PC-3 (cell line): ENCODE data around the gene ATG9A. TPM values are rescaled to one million over a fixed set of nuclear protein-coding genes. Genes with fewer than 3 reads are reported as not detected.
"Not testable (repeated sequence)": the region's sequence is repeated elsewhere in the genome, so short reads cannot be mapped to it uniquely, and the experiment has no call there.

Experiments used
- ATAC-seq: fragments of 200-7000 bp; cut with Tn5 transposase; 2 replicates; pipeline ENCODE4 v1.9.1; 2020; ENCODE audit warnings: mild to moderate bottlenecking, moderate library complexity
- BruUV-seq: library from RNA; stranded (reverse); fragments of 400-500 nt; replicated peaks from 2 replicates; lab custom pipeline; 2021; lab: Mats Ljungman, UMichigan
- CTCF ChIA-PET: fragments of 300-600 bp; sonication (Branson Sonifier 250); formaldehyde crosslinking; loops from one replicate; lab custom pipeline; 2022; ENCODE audit warnings: antibody characterized with exemption; lab: Charles Lee
- POLR2A ChIA-PET: fragments of 300-600 bp; sonication (Branson Sonifier 250); formaldehyde crosslinking; loops from one replicate; lab custom pipeline; 2022; ENCODE audit warnings: antibody characterized with exemption; ENCODE audit not compliant: unreplicated experiment; lab: Charles Lee
- DNase-seq: peaks from one replicate; pipeline ENCODE4 v3.0.0-alpha.2; 2015
- H2AFZ ChIP-seq: fragments of 300-600 bp; sonication (generic); 2 replicates; pipeline ENCODE4 v1.6.0; 2016; ENCODE audit warnings: antibody characterized with exemption, low read length
- H3F3A ChIP-seq: fragments of 300-600 bp; sonication (generic); one replicate; pipeline ENCODE4 v1.6.0; 2017; ENCODE audit warnings: antibody characterized with exemption, low read length, control low read depth, mild to moderate bottlenecking; ENCODE audit not compliant: unreplicated experiment
- H3K27ac ChIP-seq: fragments of 300-600 bp; sonication (generic); 2 replicates; pipeline ENCODE4 v1.5.1; 2016; ENCODE audit warnings: mild to moderate bottlenecking, low read length
- H3K27me3 ChIP-seq: fragments of 300-600 bp; sonication (generic); 2 replicates; pipeline ENCODE4 v1.6.1; 2016; ENCODE audit warnings: low read length, mixed read lengths
- H3K36me3 ChIP-seq: fragments of 300-600 bp; sonication (generic); 2 replicates; pipeline ENCODE4 v1.6.1; 2016; ENCODE audit warnings: low read depth, mixed run types, low read length, mixed read lengths
- H3K4me1 ChIP-seq: fragments of 300-600 bp; sonication (generic); 2 replicates; pipeline ENCODE4 v1.5.1; 2016; ENCODE audit warnings: low read length; ENCODE audit not compliant: insufficient read depth
- H3K4me2 ChIP-seq: fragments of 300-600 bp; sonication (generic); 2 replicates; pipeline ENCODE4 v1.6.0; 2016; ENCODE audit warnings: low read length
- H3K4me3 ChIP-seq: fragments of 300-600 bp; sonication (generic); 2 replicates; pipeline ENCODE4 v1.5.1; 2016; ENCODE audit warnings: mild to moderate bottlenecking, low read length, mixed read lengths
- H3K79me2 ChIP-seq: fragments of 300-600 bp; sonication (generic); 2 replicates; pipeline ENCODE4 v1.6.1; 2017; ENCODE audit warnings: low read length, mixed read lengths
- H3K9ac ChIP-seq: fragments of 300-600 bp; sonication (generic); 2 replicates; pipeline ENCODE4 v1.6.0; 2016; ENCODE audit warnings: mild to moderate bottlenecking, low read length
- H3K9me2 ChIP-seq: fragments of 300-600 bp; sonication (generic); replicated peaks from 2 replicates; pipeline ENCODE4 v1.6.1; 2016; ENCODE audit warnings: mixed run types, low read length, mixed read lengths
- H3K9me3 ChIP-seq: fragments of 300-600 bp; sonication (generic); 2 replicates; pipeline ENCODE4 v1.6.1; 2016; ENCODE audit warnings: low read length, mixed read lengths
- H4K20me1 ChIP-seq: fragments of 300-600 bp; sonication (generic); 2 replicates; pipeline ENCODE4 v1.6.1; 2016; ENCODE audit warnings: low read length, mixed read lengths
- EZH2 ChIP-seq: fragments of 300-600 bp; sonication (generic); IDR thresholded peaks from one replicate; pipeline ENCODE4 v1.6.1; 2017; ENCODE audit warnings: antibody characterized with exemption, mild to moderate bottlenecking, low read length; ENCODE audit not compliant: unreplicated experiment
- EZH2phosphoT487 ChIP-seq: fragments of 300-600 bp; sonication (generic); IDR thresholded peaks from 2 replicates; pipeline ENCODE4 v1.6.1; 2018; ENCODE audit warnings: mild to moderate bottlenecking, antibody characterized with exemption, low read length, borderline replicate concordance
- intact Hi-C: fragments of 100-400 bp; cut with micrococcal nuclease; formaldehyde crosslinking; loops from 2 replicates; pipeline ENCODE4 v1.9.0; 2023
- total RNA-seq: library from RNA; depleted of rRNA; stranded (reverse); fragments of >200 nt; gene quantifications from 2 replicates; pipeline ENCODE4 v1.2.3, GENCODE V29; 2014
- TF ChIP-seq, protein P1 (sequence below): fragments of 300-600 bp; sonication (generic); conservative IDR thresholded peaks from 2 replicates; pipeline ENCODE4 v1.5.1; 2017; ENCODE audit warnings: antibody characterized with exemption, low read depth, mild to moderate bottlenecking, low read length

Gene ATG9A
- total RNA-seq, 1 experiment from 2014 or later, result 59.6 TPM

DNA sequence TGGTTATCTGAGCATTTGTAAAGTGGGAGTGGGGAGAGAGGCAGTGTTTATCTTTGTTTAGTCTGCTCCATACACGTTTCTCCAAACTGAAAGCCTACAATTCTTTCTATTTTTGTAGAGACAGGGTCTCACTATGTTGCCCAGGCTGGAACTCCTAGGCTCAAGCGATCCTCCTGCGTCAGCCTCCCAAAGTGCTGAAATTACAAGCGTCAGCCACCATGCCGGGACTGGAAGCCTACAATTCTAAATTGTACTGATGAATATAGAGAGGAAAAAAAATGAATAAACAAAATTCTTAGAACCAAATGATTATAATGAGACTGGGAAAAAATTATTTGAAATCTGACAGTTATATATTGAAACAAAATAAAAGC is 24.3 kb downstream of the ATG9A start:
- no peak overlapping the region for H3K4me3 ChIP-seq
- H3K27ac ChIP-seq, result no peak overlapping the region
- H3K79me2 ChIP-seq, result peaks cover 5% of the 10 kb centered on the region; the same call in 1 of the 2 replicates
- no peaks in the 10 kb centered on the region for H3K9me3 ChIP-seq
- TF ChIP-seq EZH2 (no peak), EZH2phosphoT487 (no peak)
- TF ChIP-seq, protein P1, sequence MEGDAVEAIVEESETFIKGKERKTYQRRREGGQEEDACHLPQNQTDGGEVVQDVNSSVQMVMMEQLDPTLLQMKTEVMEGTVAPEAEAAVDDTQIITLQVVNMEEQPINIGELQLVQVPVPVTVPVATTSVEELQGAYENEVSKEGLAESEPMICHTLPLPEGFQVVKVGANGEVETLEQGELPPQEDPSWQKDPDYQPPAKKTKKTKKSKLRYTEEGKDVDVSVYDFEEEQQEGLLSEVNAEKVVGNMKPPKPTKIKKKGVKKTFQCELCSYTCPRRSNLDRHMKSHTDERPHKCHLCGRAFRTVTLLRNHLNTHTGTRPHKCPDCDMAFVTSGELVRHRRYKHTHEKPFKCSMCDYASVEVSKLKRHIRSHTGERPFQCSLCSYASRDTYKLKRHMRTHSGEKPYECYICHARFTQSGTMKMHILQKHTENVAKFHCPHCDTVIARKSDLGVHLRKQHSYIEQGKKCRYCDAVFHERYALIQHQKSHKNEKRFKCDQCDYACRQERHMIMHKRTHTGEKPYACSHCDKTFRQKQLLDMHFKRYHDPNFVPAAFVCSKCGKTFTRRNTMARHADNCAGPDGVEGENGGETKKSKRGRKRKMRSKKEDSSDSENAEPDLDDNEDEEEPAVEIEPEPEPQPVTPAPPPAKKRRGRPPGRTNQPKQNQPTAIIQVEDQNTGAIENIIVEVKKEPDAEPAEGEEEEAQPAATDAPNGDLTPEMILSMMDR, result no peak
- H3K9ac ChIP-seq, result no peak overlapping the region
- ChIA-PET POLR2A (no interaction called here), CTCF (no interaction called here)
- no peaks in the 10 kb centered on the region for H4K20me1 ChIP-seq
- peaks cover 20% of the 10 kb centered on the region for H3K4me1 ChIP-seq
- intact Hi-C loops, result no loop called here
- no peak overlapping the region for H2AFZ ChIP-seq
- no peaks in the 10 kb centered on the region for H3K36me3 ChIP-seq
- ATAC-seq (no peak), DNase-seq (no peak)
- H3K27me3 ChIP-seq, result no peaks in the 10 kb centered on the region
- no peaks in the 10 kb centered on the region for H3F3A ChIP-seq
- H3K9me2 ChIP-seq, result no peaks in the 10 kb centered on the region
- no peak overlapping the region for H3K4me2 ChIP-seq
- BruUV-seq, result no TSS peak

DNA sequence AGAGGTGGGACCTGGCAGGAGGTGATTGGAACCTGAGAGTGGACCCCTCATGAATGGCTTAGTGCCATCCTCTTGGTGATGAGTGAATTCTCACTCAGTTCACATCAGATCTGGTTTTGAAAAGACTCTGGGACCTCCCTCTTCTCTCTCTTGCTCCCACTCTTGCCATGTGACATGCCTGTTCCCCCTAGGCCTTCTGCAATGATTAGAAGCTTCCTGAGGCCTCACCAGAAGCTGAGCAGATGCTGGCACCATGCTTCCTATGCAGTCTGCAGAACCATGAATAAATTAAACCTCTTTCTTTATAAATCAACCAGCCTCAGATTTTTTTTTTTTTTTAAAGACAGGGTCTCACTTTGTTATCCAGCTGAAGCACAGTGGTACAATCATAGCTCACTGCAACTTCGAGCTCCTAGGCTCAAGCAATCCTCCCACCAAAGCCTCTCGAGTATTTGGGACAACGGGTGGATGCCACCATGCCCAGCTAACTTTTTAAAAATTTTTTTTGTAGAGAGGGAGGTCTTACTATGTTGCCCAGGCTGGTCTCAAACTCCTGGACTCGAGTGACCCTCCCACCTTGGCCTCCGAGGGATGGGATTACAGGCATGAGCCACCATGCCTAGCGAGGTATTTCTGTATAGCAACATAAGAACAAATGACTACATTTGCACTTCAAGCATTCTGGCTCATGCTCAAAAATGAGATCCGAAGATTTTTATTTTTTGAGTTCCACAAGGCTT is 24.8 kb downstream of the ATG9A start:
- no TSS peak for BruUV-seq
- POLR2A ChIA-PET, result no interaction called here
- ATAC-seq, result no peak

DNA sequence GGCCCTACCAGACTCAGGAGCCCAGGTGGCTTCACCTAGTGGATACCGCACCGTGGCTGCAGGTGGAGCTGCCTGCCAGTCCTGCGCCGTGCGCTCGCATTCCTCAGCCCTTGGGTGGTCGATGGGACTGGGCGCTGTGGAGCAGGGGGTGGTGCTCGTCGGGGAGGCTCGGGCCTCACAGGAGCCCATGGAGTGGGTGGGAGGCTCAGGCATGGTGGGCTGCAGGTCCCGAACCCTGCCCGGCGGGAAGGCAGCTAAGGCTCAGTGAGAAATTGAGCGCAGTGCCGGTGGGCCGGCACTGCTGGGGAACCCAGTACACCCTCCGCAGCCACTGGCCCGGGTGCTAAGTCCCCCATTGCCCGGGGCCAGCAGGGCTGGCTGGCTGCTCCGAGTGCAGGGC is 28.1 kb downstream of the ATG9A start:
- DNase-seq, H3K4me1 ChIP-seq, H2AFZ ChIP-seq, ATAC-seq, H3K36me3 ChIP-seq, CTCF ChIA-PET, BruUV-seq, H3K27ac ChIP-seq, H4K20me1 ChIP-seq, H3K9me3 ChIP-seq, H3K9ac ChIP-seq, H3K9me2 ChIP-seq, H3K4me2 ChIP-seq, intact Hi-C loops, H3K79me2 ChIP-seq, H3K27me3 ChIP-seq, H3K4me3 ChIP-seq, POLR2A ChIA-PET, H3F3A ChIP-seq: not testable (repeated sequence)

More for the DNA sequence above, 24.8 kb downstream of the ATG9A start:
- Histone ChIP-seq H3K9ac (no peak overlapping the region), H3K4me1 (peaks cover 20% of the 10 kb centered on the region), H3K4me3 (no peak overlapping the region), H2AFZ (no peak overlapping the region), H3K9me2 (no peaks in the 10 kb centered on the region), H3K36me3 (no peaks in the 10 kb centered on the region), H3K4me2 (no peak overlapping the region), H3K27me3 (no peaks in the 10 kb centered on the region), H3K27ac (no peak overlapping the region), H4K20me1 (no peaks in the 10 kb centered on the region), H3K9me3 (no peaks in the 10 kb centered on the region), H3F3A (no peaks in the 10 kb centered on the region), H3K79me2 (peaks cover 5% of the 10 kb centered on the region; the same call in 1 of the 2 replicates)
- CTCF ChIA-PET, result no interaction called here
- no peak for TF ChIP-seq EZH2phosphoT487
- TF ChIP-seq, protein P1, result no peak
- no peak for TF ChIP-seq EZH2
- intact Hi-C loops, result no loop called here
- no peak for DNase-seq

DNA sequence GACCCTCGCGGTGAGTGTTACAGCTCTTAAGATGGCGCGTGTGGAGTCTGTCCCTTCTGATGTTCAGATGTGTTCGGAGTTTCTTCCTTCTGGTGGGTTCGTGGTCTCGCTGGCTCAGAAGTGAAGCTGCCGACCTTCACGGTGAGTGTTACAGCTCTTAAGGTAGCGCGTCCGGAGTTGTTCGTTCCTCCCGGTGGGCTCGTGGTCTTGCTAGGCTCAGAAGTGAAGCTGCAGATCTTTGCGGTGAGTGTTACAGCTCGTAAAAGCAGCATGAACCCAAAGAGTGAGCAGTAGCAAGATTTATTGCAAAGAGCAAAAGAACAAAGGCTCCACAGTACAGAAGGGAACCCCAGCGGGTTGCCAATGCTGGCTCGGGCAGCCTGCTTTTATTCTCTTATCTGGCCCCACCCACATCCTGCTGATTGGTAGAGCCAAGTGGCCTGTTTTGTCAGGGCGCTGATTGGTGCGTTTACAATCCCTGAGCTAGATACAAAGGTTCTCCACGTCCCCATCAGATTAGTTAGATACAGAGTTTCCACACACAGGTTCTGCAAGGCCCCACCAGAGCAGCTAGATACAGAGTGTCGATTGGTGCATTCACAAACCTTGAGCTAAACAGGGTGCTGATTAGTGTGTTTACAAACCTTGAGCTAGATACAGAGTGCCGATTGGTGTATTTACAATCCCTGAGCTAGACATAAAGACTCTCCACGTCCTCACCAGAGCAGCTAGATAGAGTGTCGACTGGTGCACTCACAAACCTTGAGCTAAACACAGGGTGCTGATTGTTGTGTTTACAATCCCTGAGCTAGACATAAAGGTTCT is 28.7 kb downstream of the ATG9A start:
- intact Hi-C loops, H3K27me3 ChIP-seq, H2AFZ ChIP-seq, H3K9me2 ChIP-seq, H3K36me3 ChIP-seq, CTCF ChIA-PET, DNase-seq, H3K4me1 ChIP-seq, H4K20me1 ChIP-seq, H3K9ac ChIP-seq, ATAC-seq, H3K4me2 ChIP-seq, H3F3A ChIP-seq, H3K9me3 ChIP-seq, H3K4me3 ChIP-seq, H3K27ac ChIP-seq, H3K79me2 ChIP-seq: not testable (repeated sequence)
- POLR2A ChIA-PET, result interaction anchor here (0.6 kb wide), 1 partner anchor 44 kb away, joined by 5 read pairs; no protein-coding TSS in a partner anchor
- TSS peak; percentile 94 for BruUV-seq
